Sigmoid colon (tissue), 7 donors: ENCODE data around the gene KCNJ11. TPM values are rescaled to one million over a fixed set of nuclear protein-coding genes. Genes with fewer than 3 reads are reported as not detected.

ENCODE experiments used
- DNase-seq: peaks from one replicate; pipeline ENCODE4 v3.0.0-alpha.2; 2019
- H3K27ac ChIP-seq, 4 donors: fragments of 200-600 bp; sonication (generic); one replicate each; pipeline ENCODE4 v1.5.1; 2016 to 2019; ENCODE audit warnings: mild to moderate bottlenecking in 1 of 4
- H3K27me3 ChIP-seq, 3 donors: fragments of 200-600 bp; sonication (generic); one replicate each; pipeline ENCODE4 v1.5.1; 2019; ENCODE audit warnings: mild to moderate bottlenecking in 1 of 3
- H3K36me3 ChIP-seq, 4 donors: fragments of 200-600 bp; sonication (generic); one replicate each; pipeline ENCODE4 v1.5.1; 2016 to 2019
- H3K4me1 ChIP-seq, 4 donors: fragments of 200-600 bp; sonication (generic); one replicate each; pipeline ENCODE4 v1.5.1; 2017 to 2019
- H3K4me3 ChIP-seq, 4 donors: fragments of 200-600 bp; sonication (generic); one replicate each; pipeline ENCODE4 v1.5.1; 2017 to 2019; ENCODE audit warnings: mild to moderate bottlenecking in 2 of 4, moderate library complexity in 1 of 4
- H3K9me3 ChIP-seq, 4 donors: fragments of 200-600 bp in 3 of 4; sonication (generic) in 3 of 4; one replicate each; pipeline versions ENCODE4 v1.5.1 to v1.6.1; 2013 to 2019
- CTCF ChIP-seq, 4 experiments: fragments of 450-650 bp in 3 of 4; fragments of 200-600 bp in 1 of 4; IDR thresholded peaks; one replicate each; pipeline ENCODE4 v1.5.1; 2016 to 2019; ENCODE audit warnings: antibody characterized with exemption in 4 of 4, mild to moderate bottlenecking in 3 of 4, moderate library complexity in 2 of 4
- EP300 ChIP-seq, 4 donors: sonication (generic); formaldehyde crosslinking; IDR thresholded peaks; one replicate each; pipeline ENCODE4 v1.6.1; 2017; ENCODE audit warnings: antibody characterized with exemption in 4 of 4
- POLR2A ChIP-seq, 2 donors: fragments of 450-650 bp; IDR thresholded peaks; one replicate each; pipeline ENCODE4 v1.6.1; 2016; ENCODE audit warnings: antibody characterized with exemption in 2 of 2, mild to moderate bottlenecking in 2 of 2, moderate library complexity in 2 of 2
- POLR2AphosphoS5 ChIP-seq, 4 donors: sonication (generic); formaldehyde crosslinking; IDR thresholded peaks; one replicate each; pipeline ENCODE4 v1.6.1; 2017; ENCODE audit warnings: antibody characterized with exemption in 4 of 4
- WGBS, 2 donors: extraction: QIAGEN DNeasy Blood & Tissue Kit; methylation state at CpG; one replicate each; pipeline ENCODE4 v1.1.7; 2013; 5-methylcytosine and 5-hydroxymethylcytosine counted together
- intact Hi-C: fragments of 100-400 bp; cut with DNase I; formaldehyde crosslinking; loops from one replicate; pipeline ENCODE4 v1.15.1; 2023
- polyA plus RNA-seq, 3 donors: library from polyadenylated mRNA; stranded (reverse); fragments of 200-250 nt; gene quantifications; one replicate each; pipeline ENCODE4 v1.2.3, GENCODE V29; 2013
- total RNA-seq, 4 donors: library from RNA; depleted of rRNA; stranded (reverse); fragments of >200 nt; gene quantifications; one replicate each; pipeline ENCODE4 v1.1.0, GENCODE V29; 2016
- donor health status: healthy with polysubstance abuse.
- donor health status: Bipolar disorder and iron deficiency.
- donor health status: healthy.

Gene KCNJ11
- total and polyA plus RNA-seq, 7 donors, result 0.16 to 1.6 (median 0.60) TPM

- H3K27me3 ChIP-seq, result no peaks in the 10 kb centered on the region
- H3K27ac ChIP-seq, result no peak overlapping the region
- intact Hi-C loops, result no loop called here
- 15 to 42% methylated on average over 11 of the region's 11 CpGs for whole genome bisulfite sequencing, 2 donors
- peaks cover 0 to 6% (median 2%) of the 10 kb centered on the region in 4 donors for H3K4me1 ChIP-seq
- no peak overlapping the region for H3K4me3 ChIP-seq
- H3K9me3 ChIP-seq, result no peaks in the 10 kb centered on the region
- DNase-seq, result no peak
- TF ChIP-seq POLR2A (IDR thresholded peaks at IDR 0.05) (no peak), CTCF (IDR thresholded peaks at IDR 0.05) (no peak), POLR2AphosphoS5 (IDR thresholded peaks at IDR 0.05) (no peak), EP300 (IDR thresholded peaks at IDR 0.05) (no peak)
- no peaks in the 10 kb centered on the region for H3K36me3 ChIP-seq
These were observed 22.3 kb upstream of the KCNJ11 start for GRCh38 chr11:17410606-17411379.

GRCh38 chr11:17408641-17409040 lies 20.2 kb upstream of the KCNJ11 start:
- Histone ChIP-seq H3K27ac (no peak overlapping the region), H3K36me3 (no peaks in the 10 kb centered on the region), H3K4me1 (peaks cover 0 to 14% (median 2%) of the 10 kb centered on the region in 4 donors), H3K4me3 (no peak overlapping the region), H3K27me3 (no peaks in the 10 kb centered on the region), H3K9me3 (no peaks in the 10 kb centered on the region)
- no peak for DNase-seq
- TF ChIP-seq POLR2AphosphoS5 (IDR thresholded peaks at IDR 0.05), result no peak
- no peak for TF ChIP-seq EP300 (IDR thresholded peaks at IDR 0.05)
- no peak for TF ChIP-seq POLR2A (IDR thresholded peaks at IDR 0.05)
- TF ChIP-seq CTCF (IDR thresholded peaks at IDR 0.05), result no peak
- WGBS, 2 donors, result 95% methylated on average over 7 of the region's 7 CpGs
- intact Hi-C loops, result no loop called here

- Histone ChIP-seq H3K4me1 (peaks cover 0 to 14% (median 2%) of the 10 kb centered on the region in 4 donors), H3K4me3 (no peak overlapping the region), H3K27me3 (no peaks in the 10 kb centered on the region), H3K36me3 (no peaks in the 10 kb centered on the region), H3K9me3 (no peaks in the 10 kb centered on the region), H3K27ac (no peak overlapping the region)
- no peak for DNase-seq
- TF ChIP-seq POLR2A (IDR thresholded peaks at IDR 0.05), result no peak
- TF ChIP-seq EP300 (IDR thresholded peaks at IDR 0.05), result no peak
- TF ChIP-seq POLR2AphosphoS5 (IDR thresholded peaks at IDR 0.05), result no peak
- TF ChIP-seq CTCF (IDR thresholded peaks at IDR 0.05), result no peak
- 88 to 91% methylated on average over 2 of the region's 2 CpGs for WGBS, 2 donors
- intact Hi-C loops, result no loop called here
These were observed 19.6 kb upstream of the KCNJ11 start for GRCh38 chr11:17408026-17408425.

GRCh38 chr11:17407575-17407974 lies 19.1 kb upstream of the KCNJ11 start:
- H3K4me1 ChIP-seq, result peaks cover 0 to 14% (median 2%) of the 10 kb centered on the region in 4 donors
- intact Hi-C loops, result no loop called here
- no peaks in the 10 kb centered on the region for H3K27me3 ChIP-seq
- H3K36me3 ChIP-seq, result no peaks in the 10 kb centered on the region
- WGBS, 2 donors, result 93 to 94% methylated on average over 2 of the region's 2 CpGs
- TF ChIP-seq EP300 (IDR thresholded peaks at IDR 0.05), result no peak
- no peak for TF ChIP-seq POLR2AphosphoS5 (IDR thresholded peaks at IDR 0.05)
- no peak for TF ChIP-seq POLR2A (IDR thresholded peaks at IDR 0.05)
- TF ChIP-seq CTCF (IDR thresholded peaks at IDR 0.05), result no peak
- no peaks in the 10 kb centered on the region for H3K9me3 ChIP-seq
- H3K27ac ChIP-seq, result no peak overlapping the region
- DNase-seq, result no peak
- no peak overlapping the region for H3K4me3 ChIP-seq

- WGBS, 2 donors, result 95 to 96% methylated on average over 13 of the region's 13 CpGs
These were observed 18.3 kb upstream of the KCNJ11 start for GRCh38 chr11:17406818-17407149.

More at GRCh38 chr11:17406818-17407149, 18.3 kb upstream of the KCNJ11 start:
- no peak overlapping the region for H3K4me3 ChIP-seq
- intact Hi-C loops, result no loop called here
- TF ChIP-seq EP300 (IDR thresholded peaks at IDR 0.05), result no peak
- no peak for TF ChIP-seq CTCF (IDR thresholded peaks at IDR 0.05)
- TF ChIP-seq POLR2AphosphoS5 (IDR thresholded peaks at IDR 0.05), result no peak
- no peak for TF ChIP-seq POLR2A (IDR thresholded peaks at IDR 0.05)
- peak; percentile 65 for DNase-seq
- no peaks in the 10 kb centered on the region for H3K27me3 ChIP-seq
- H3K4me1 ChIP-seq, result peaks cover 0 to 14% (median 2%) of the 10 kb centered on the region in 4 donors
- H3K9me3 ChIP-seq, result no peaks in the 10 kb centered on the region
- H3K36me3 ChIP-seq, result no peaks in the 10 kb centered on the region
- no peak overlapping the region for H3K27ac ChIP-seq
